Thymus (tissue), 14 donors: ENCODE results near the gene KRTAP22-2. TPM values are rescaled to one million over a fixed set of nuclear protein-coding genes. Genes with fewer than 3 reads are reported as not detected.

Experiments
- DNase-seq, 9 donors: peaks; one replicate each; pipeline ENCODE4 v3.0.0-alpha.2; 2013; ENCODE audit warnings: low spot score in 9 of 9, low read depth in 6 of 9, missing footprints in 1 of 9
- H3K27ac ChIP-seq, 2 donors: one replicate each; pipeline ENCODE4 v1.5.1; 2013; ENCODE audit warnings: control low read depth in 1 of 2, low read depth in 1 of 2, low read length in 1 of 2, mild to moderate bottlenecking in 1 of 2, moderate library complexity in 1 of 2
- H3K27me3 ChIP-seq, 2 donors: one replicate each; pipeline ENCODE4 v1.5.1; 2013; ENCODE audit warnings: low read length in 1 of 2; ENCODE audit not compliant: control insufficient read depth in 2 of 2, insufficient read depth in 1 of 2
- H3K36me3 ChIP-seq, 2 donors: one replicate each; pipeline ENCODE4 v1.5.1; 2013; ENCODE audit warnings: low read length in 1 of 2, mild to moderate bottlenecking in 1 of 2, moderate library complexity in 1 of 2; ENCODE audit not compliant: control insufficient read depth in 2 of 2, insufficient read depth in 2 of 2
- H3K4me1 ChIP-seq, 2 donors: one replicate each; pipeline ENCODE4 v1.5.1; 2013; ENCODE audit warnings: low read length in 2 of 2; ENCODE audit not compliant: control insufficient read depth in 2 of 2, insufficient read depth in 2 of 2
- H3K4me3 ChIP-seq, 2 donors: one replicate each; pipeline ENCODE4 v1.5.1; 2013; ENCODE audit warnings: low read length in 2 of 2, control low read depth in 1 of 2, mild to moderate bottlenecking in 1 of 2
- H3K9me3 ChIP-seq, 2 donors: one replicate each; pipeline ENCODE4 v1.5.1; 2013; ENCODE audit warnings: low read length in 1 of 2, mild to moderate bottlenecking in 1 of 2; ENCODE audit not compliant: control insufficient read depth in 2 of 2, insufficient read depth in 1 of 2
- WGBS: extraction: QIAGEN DNeasy Blood & Tissue Kit; methylation state at CpG from one replicate; pipeline ENCODE4 v1.1.7; 2013; 5-methylcytosine and 5-hydroxymethylcytosine counted together
- long read RNA-seq, 10 donors: transcript quantifications; one replicate each; lab custom pipeline, GENCODE V29; 2026
- polyA plus RNA-seq: library from polyadenylated mRNA; stranded (reverse); fragments of 200-250 nt; gene quantifications from one replicate; pipeline ENCODE4 v1.2.3, GENCODE V29; 2013
- total RNA-seq: library from RNA; stranded (reverse); fragments of 120-200 nt; gene quantifications from one replicate; pipeline ENCODE4 v1.2.4, GENCODE V29; 2013
- donor health status: healthy.

The KRTAP22-2 gene
- total RNA-seq (not detected), polyA plus RNA-seq (not detected)
- long read RNA-seq, donor 1: 0 reads
- long read RNA-seq, donor 2: 0 reads
- long read RNA-seq, donor 3: 0 reads
- long read RNA-seq, donor 4: 0 reads
- long read RNA-seq, donor 5: 0 reads
- long read RNA-seq, donor 6: 0 reads
- long read RNA-seq, donor 7: 0 reads
- long read RNA-seq, donor 8: 0 reads
- long read RNA-seq, donor 9: 0 reads
- long read RNA-seq, donor 10: 0 reads

DNA sequence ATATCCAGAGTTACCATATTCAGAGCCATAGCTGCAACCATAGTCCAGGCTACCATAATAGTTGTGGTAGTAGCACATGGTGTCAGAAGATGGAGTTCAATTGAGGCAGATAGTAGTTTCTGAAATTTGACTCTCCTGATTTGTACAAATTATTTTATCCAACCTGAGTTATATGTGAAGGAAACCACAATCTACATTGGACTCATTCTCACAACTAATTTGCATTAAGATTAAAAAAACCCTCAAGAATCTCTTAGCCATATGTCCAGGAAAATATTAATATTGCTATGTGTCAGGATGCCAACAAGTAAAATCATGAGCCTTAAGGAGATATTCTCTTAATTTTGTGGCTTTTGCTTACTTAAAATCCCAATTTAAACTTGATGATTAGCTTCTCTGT is at the start of gene KRTAP22-2:
TSS of gene KRTAP22-2 (minus strand) at position 101 of the 400 bp plus-strand sequence.
- no peak for DNase-seq
- peaks cover 0 to 3% of the 10 kb centered on the region in 2 donors for H3K9me3 ChIP-seq
- no peaks in the 10 kb centered on the region for H3K4me1 ChIP-seq
- no peaks in the 10 kb centered on the region for H3K27me3 ChIP-seq
- no peak within 1 kb of the TSS for H3K27ac ChIP-seq
- H3K36me3 ChIP-seq: no peaks in the 10 kb centered on the region
- no peak within 1 kb of the TSS for H3K4me3 ChIP-seq

- DNase-seq: no peak
- H3K27me3 ChIP-seq: no peaks in the 10 kb centered on the region
- H3K36me3 ChIP-seq: no peaks in the 10 kb centered on the region
Observed at GRCh38 chr21:30638686-30639085, 48.5 kb upstream of the KRTAP22-2 start.

GRCh38 chr21:30634906-30635305 is 44.7 kb upstream of the KRTAP22-2 start, which contains the start of gene KRTAP20-2:
Gene KRTAP20-2, plus strand, starts transcription at chr21:30635206. Its CDS starts 58 bp downstream, at chr21:30635264.
- no peaks in the 10 kb centered on the region for H3K4me1 ChIP-seq
- WGBS: 95% methylated on average over 1 of the region's 1 CpG
- H3K4me3 ChIP-seq: no peak within 1 kb of the TSS
- no peaks in the 10 kb centered on the region for H3K27me3 ChIP-seq
- H3K36me3 ChIP-seq: no peaks in the 10 kb centered on the region
- H3K9me3 ChIP-seq: no peaks in the 10 kb centered on the region
- no peak for DNase-seq
- no peak within 1 kb of the TSS for H3K27ac ChIP-seq

More at GRCh38 chr21:30638686-30639085, 48.5 kb upstream of the KRTAP22-2 start:
- WGBS: 92% methylated on average over 3 of the region's 3 CpGs
- no peak overlapping the region for H3K27ac ChIP-seq
- H3K4me1 ChIP-seq: no peaks in the 10 kb centered on the region
- no peaks in the 10 kb centered on the region for H3K9me3 ChIP-seq
- H3K4me3 ChIP-seq: no peak overlapping the region

- no peaks in the 10 kb centered on the region for H3K36me3 ChIP-seq
- H3K4me3 ChIP-seq: no peak overlapping the region
- no peak overlapping the region for H3K27ac ChIP-seq
- 82% methylated on average over 1 of the region's 1 CpG for WGBS
- H3K4me1 ChIP-seq: no peaks in the 10 kb centered on the region
- H3K9me3 ChIP-seq: peaks cover 0 to 7% of the 10 kb centered on the region in 2 donors
- no peak for DNase-seq
- no peaks in the 10 kb centered on the region for H3K27me3 ChIP-seq
Observed at GRCh38 chr21:30629200-30629599, 39.0 kb upstream of the KRTAP22-2 start.

GRCh38 chr21:30628109-30628508 is 37.9 kb upstream of the KRTAP22-2 start:
- Histone ChIP-seq H3K36me3 (no peaks in the 10 kb centered on the region), H3K27ac (no peak overlapping the region), H3K4me1 (no peaks in the 10 kb centered on the region), H3K27me3 (no peaks in the 10 kb centered on the region), H3K9me3 (peaks cover 0 to 7% of the 10 kb centered on the region in 2 donors), H3K4me3 (no peak overlapping the region)
- DNase-seq: no peak
- WGBS: 83% methylated on average over 4 of the region's 4 CpGs

- Histone ChIP-seq H3K27ac (no peak overlapping the region), H3K4me3 (no peak overlapping the region), H3K36me3 (no peaks in the 10 kb centered on the region), H3K4me1 (no peaks in the 10 kb centered on the region), H3K27me3 (no peaks in the 10 kb centered on the region), H3K9me3 (peaks cover 0 to 7% of the 10 kb centered on the region in 2 donors)
- no peak for DNase-seq
- 83% methylated on average over 4 of the region's 4 CpGs for WGBS
Observed at GRCh38 chr21:30625449-30626165, 35.4 kb upstream of the KRTAP22-2 start.

- Histone ChIP-seq H3K27ac (no peak overlapping the region), H3K9me3 (peaks cover 0 to 7% of the 10 kb centered on the region in 2 donors), H3K4me3 (no peak overlapping the region), H3K4me1 (no peaks in the 10 kb centered on the region), H3K27me3 (no peaks in the 10 kb centered on the region), H3K36me3 (no peaks in the 10 kb centered on the region)
- DNase-seq: no peak
- 97% methylated on average over 3 of the region's 3 CpGs for WGBS
Observed at GRCh38 chr21:30623362-30623761, 33.2 kb upstream of the KRTAP22-2 start.

- H3K27ac ChIP-seq: no peak within 1 kb of the TSS
- no peaks in the 10 kb centered on the region for H3K4me1 ChIP-seq
- peaks cover 0 to 7% of the 10 kb centered on the region in 2 donors for H3K9me3 ChIP-seq
- H3K27me3 ChIP-seq: no peaks in the 10 kb centered on the region
- no peak for DNase-seq
- H3K4me3 ChIP-seq: no peak within 1 kb of the TSS
- no peaks in the 10 kb centered on the region for H3K36me3 ChIP-seq
- WGBS: 95% methylated on average over 3 of the region's 3 CpGs
Observed at GRCh38 chr21:30620522-30620921, 30.3 kb upstream of the KRTAP22-2 start, which contains the start of gene KRTAP20-4. Gene KRTAP20-4, plus strand, starts transcription at chr21:30620627.

DNA sequence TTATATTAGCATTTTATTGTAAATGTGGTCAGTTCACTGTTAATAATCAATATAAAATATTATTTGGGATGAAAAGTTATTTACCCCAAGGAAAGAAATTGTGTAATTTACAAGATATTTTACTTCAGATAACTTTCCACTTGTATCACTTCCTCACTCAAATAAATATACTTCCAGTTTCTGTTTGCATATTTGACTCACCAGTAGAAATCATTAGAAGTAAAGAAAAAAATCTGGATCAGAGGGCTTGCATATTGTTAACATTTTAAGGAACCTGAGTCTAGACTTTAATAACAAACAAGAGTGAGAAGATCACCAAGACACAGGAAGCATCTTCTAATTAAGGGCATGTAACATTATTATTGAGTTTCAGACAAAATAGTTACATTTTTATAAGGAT is 29.9 kb upstream of the KRTAP22-2 start:
- Histone ChIP-seq H3K4me3 (no peak overlapping the region), H3K9me3 (peaks cover 0 to 3% of the 10 kb centered on the region in 2 donors), H3K27me3 (no peaks in the 10 kb centered on the region), H3K27ac (no peak overlapping the region), H3K36me3 (no peaks in the 10 kb centered on the region), H3K4me1 (no peaks in the 10 kb centered on the region)
- DNase-seq: no peak
